ENCODE data around the gene UBB.
"Not testable (repeated sequence)": the region's sequence is repeated elsewhere in the genome, so short reads cannot be mapped to it uniquely, and the experiment has no call there.

The UBB gene

DNA sequence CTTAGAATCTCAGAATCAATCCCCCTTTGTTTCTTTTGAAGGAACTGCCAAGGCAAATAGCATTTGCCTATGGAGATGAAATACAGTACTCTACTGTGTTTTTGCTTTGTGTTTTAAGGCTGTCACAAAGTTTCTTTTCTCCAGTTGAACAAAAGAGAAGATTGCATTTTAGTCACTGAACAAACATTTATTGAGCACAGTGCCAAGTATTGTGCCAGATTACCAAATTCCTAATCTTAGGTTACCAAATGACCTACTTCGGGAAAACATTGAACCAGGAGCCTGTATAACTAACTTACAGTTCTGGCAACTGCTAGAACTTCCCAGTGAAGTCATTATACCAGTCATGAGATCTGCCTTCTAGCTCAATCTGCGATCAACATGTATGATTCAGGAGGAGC is 3.0 kb upstream of the UBB start:
- no peak for DNase-seq

DNA sequence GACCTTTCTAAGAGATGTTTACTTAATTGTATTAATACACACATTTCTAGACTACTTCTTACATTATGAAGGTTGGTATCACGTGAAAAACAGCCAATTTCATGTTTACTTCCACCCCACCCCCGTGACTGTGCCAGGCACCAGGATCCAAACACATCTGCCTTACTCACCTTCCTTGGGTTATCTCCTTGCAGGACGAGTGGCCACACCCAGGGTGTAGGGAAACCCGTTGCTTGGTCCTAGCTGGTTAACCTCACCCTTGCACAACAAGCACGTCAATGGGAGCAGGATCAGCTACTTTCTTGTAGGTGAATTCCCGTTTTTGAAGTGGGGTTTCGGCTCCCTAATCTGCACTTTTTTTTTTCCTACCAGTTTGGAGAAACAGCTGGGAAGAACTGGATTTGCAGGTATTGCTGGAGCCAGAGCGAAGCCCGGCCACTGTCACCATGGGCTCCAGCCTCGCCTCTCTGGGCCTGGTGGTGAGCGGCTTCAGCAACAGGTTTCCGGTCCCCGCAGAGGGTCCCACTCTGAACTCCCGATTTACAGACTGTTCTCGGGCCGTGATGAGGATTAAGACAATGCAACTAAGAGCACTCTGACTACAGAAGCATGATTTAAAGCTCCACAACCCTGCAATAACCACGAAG is 2.1 kb upstream of the UBB start:
- DNase-seq: no peak

DNA sequence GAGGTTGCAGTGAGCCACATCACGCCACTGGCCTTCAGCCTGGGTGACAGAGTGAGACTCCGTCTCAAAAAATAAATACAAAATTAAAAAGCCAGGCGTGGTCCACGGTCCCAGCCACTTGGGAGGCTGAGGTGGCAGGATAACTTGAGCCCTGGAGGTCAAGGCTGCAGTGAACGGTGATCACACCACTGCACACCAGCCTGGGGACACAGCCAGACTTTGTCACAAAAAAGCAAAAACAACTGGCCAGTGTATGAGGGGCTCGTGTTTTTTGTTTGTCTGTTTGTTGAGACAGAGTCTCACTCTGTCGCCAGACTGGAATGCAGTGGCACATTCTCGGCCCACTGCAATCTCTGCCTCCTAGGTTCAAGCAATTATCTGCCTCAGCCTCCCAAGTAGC is 1.2 kb upstream of the UBB start:
- no peak for DNase-seq

DNA sequence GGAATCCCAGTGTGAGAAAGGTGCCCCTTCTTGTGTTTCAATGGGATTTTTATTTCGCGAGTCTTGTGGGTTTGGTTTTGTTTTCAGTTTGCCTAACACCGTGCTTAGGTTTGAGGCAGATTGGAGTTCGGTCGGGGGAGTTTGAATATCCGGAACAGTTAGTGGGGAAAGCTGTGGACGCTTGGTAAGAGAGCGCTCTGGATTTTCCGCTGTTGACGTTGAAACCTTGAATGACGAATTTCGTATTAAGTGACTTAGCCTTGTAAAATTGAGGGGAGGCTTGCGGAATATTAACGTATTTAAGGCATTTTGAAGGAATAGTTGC is 567 bp downstream of the UBB start:
- no peak for DNase-seq

GRCh38 chr17:16383216-16383615 is 2.3 kb downstream of the UBB start:
- no peak for DNase-seq

GRCh38 chr17:16383772-16384287 is 2.9 kb downstream of the UBB start:
- DNase-seq: no peak

GRCh38 chr17:16384557-16384956 is 3.7 kb downstream of the UBB start:
- no peak for DNase-seq

DNA sequence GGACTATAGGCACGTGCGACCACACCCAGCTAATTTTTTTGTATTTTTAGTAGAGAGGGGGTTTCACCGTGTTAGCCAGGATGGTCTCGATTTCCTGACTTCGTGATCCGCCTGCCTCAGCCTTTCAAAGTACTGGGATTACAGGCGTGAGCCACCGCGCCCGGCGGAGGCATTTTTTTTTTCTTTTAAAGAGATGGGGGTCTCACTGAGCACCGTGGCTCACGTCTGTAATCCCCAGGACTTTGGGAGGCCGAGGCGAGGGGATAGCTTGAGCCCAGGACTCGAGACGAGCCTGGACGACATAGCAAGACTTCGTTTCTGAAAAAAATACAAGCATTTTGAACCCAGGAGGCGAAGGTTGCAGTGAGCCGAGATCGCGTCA is 5.2 kb downstream of the UBB start:
- not testable (repeated sequence) for DNase-seq

DNA sequence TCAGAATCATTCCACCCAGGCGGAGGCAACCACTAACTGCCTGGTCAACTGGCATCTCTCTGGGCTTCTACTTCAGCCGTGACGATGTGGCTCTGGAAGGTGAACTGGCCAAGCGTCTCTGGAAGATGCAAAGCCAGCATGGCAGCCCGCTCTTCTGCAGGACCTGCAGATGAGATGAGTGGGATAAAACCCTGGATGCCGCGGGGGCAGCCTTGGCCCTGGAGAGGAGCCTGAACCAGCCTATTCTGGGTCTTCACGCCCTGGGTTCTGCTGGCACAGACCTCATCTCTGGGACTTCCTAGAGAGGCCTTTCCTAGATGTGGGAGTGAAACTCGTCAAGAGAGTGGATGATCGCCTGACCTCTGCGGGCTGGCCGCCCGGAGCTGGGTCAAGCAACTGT is 10.6 kb downstream of the UBB start:
- DNase-seq: no peak

DNA sequence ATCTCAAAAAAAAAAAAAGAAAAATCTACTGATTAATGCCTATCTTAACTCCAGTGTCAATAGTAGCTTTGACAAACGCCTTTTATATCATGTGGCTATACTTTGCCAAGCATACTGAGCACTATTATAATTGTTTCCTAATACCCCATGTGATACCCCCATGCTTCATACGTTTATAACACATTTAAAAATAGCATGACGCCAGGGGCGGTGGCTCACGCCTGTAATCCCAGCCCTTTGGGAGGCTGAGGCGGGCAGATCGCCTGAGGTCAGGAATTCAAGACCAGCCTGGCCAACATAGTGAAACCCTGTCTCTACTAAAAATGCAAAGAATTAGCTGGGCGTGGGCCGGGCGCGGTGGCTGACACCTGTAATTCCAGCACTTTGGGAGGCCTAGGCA is 11.6 kb downstream of the UBB start:
- DNase-seq: not testable (repeated sequence)

DNA sequence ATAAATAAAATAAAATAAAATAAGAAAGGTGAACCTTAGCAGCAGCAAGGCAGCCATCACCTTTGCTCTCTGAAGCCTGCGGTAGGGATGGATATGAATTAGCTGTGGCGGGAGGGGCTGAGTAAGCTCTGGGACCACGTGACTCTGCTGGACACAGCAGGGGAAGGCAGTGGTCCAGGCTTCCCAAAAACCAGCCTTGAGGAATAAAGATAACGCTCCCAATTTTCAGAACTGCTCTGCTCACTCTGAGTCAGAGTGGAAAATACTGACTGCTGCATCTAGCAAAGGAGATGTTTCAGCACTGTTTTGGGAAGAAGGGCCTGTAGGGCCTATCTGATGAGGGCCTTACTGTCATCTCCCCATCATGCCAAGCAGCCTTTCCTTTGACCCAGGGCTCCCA is 15.0 kb downstream of the UBB start:
- DNase-seq: not testable (repeated sequence)

GRCh38 chr17:16396693-16397092 is 15.8 kb downstream of the UBB start:
- DNase-seq: not testable (repeated sequence)

GRCh38 chr17:16398270-16399267 is 17.7 kb downstream of the UBB start:
- DNase-seq: no peak

DNA sequence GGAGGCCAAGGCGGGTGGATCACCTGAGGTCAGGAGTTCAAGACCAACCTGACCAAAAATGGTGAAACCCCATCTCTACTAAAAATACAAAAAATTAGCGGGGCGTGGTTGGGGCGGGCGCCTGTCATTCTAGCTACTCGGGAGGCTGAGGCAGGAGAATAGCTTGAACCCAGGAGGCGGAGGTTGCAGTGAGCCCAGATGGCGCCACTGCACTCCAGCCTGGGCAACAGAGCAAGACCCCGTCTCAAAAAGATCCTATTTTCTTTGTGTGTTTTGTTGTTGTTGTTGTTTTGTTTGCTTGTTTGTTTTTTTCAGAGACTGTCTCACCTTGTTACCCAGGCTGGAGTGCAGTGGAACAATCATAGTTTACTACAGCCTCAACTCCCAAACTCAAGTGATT is 23.0 kb downstream of the UBB start:
- not testable (repeated sequence) for DNase-seq

DNA sequence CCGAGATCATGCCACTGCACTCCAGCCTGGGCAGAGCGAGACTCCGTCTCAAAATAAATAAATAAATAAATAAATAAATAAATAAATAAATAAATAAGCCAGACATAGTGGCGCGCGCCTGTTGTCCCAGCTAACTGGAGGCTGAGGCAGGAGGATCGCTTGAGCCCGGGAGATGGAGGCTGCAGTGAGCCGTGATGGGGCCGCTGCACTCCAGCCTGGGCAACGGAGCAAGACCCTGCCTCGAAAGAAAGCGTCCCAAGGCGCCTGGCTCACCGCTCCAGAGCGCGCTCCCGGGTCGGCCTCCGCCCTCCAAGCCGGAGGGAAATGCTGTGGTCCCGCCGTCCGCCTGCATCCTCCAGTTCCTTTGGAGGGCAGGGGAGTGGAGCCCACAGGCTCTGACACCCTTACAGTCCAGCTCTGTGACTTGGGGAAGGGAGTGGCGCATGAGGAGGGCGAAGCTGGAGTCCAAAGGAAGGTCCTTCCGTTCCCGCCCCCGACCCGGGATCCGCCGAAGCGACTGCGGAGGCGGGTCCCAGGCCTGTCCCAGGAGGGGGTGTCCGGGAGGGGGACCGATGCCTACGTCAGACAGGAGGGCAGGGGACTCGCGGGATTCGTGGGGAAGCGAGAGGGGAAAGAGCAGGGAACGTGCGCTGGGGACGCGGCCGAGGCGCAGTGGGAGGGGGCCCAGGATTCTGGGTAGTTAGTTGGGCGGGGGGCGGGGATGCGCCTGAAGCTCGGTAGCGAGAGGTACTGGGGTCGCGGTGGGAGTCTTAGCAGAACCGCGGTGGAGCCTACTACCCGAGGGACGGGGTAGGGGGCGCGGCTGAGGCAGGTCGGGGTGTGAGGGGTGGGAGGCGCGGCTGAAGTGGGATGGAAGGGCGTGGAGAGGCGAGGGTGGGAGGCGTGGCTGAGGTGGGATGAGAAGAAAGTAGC is 26.1 kb downstream of the UBB start:
- DNase-seq: no peak

DNA sequence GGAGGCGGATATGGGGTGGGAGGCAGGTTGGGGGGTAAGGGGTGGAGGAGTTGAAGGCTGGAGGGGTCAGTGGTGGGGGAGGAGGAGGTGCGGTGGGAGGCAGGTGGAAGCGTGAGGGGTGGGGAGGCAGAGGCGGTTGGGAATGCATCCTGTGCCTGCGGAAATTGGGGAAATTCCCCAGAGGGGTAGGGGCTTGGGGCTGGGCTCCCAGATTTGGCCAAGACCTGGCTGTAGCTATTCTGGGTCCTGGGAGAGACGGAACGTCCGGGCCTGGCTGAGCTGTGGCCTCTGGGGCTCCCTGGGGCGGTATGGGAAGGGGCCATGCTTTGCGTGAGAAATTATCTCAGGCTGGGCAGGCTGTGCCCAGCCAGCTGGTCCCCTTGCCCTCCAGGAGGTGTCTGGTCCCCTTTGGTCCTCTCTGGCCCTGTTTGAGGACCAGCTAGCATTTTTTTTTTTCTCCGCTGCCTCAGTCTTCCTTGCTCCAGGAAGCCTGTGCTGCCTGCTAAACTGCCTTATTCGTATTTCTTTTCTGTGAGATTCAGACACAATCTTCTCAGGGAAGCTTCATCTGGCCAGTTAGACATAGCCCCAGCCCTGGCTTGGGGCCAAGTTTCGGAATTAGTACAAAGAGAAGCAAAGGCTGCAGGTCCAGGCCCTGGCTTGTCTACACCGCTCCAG is 27.2 kb downstream of the UBB start:
- peak; percentile 2 for DNase-seq

- DNase-seq: no peak
Observed at GRCh38 chr17:16415031-16415924, 34.4 kb downstream of the UBB start, which contains the start of gene TRPV2. TRPV2 (plus strand) TSS chr17:16415571; CDS start chr17:16417669, 2,098 bp downstream.

GRCh38 chr17:16417399-16417798 is 36.5 kb downstream of the UBB start:
- no peak for DNase-seq

DNA sequence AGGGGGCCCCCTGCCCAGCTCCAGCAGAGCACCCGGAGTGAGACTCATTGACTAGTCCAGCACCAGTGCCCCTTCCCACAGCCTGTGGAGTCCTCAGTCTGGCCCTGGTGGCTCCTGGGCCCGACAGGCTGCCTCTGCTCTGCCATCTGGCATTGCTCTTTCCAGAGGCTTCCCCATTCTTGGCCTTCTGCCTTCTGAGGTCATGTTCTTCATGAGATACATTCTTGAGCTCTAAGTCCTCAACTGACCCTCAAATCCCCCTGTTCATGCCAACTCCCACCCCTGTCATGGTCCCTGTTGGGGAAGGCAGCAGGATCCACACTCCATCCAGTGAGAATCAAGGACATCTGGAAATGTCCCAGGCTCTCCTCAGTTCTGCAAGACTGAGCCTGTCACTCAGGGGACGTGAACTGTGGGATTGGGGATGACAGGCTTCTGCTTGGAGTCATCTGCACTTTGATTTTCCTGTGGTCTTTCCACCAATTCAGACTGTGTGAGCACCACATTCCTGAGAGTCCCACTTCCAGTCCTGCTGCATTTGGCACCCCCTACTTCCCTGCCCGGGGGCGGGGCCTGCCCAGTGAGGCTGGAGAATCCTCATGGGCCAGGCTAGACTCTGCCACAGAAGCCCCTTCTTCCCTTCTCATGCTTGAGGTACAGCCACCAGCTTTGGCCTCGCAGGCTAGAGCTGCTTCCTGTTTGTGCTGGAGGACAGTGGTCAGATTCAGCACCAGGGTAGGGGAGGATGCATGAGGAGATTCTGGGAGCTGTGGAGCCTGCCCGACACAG is 37.2 kb downstream of the UBB start:
- no peak for DNase-seq

GRCh38 chr17:16418685-16419068 is 37.8 kb downstream of the UBB start:
- DNase-seq: no peak
